ES-I3 (cell line): Measurements from ENCODE around the gene CADPS2.

Experiments
- H3K36me3 ChIP-seq: 2 replicates; pipeline ENCODE4 v1.6.1; 2013; ENCODE audit warnings: mild to moderate bottlenecking, low read length, control low read depth, moderate library complexity; ENCODE audit not compliant: insufficient read depth
- H3K4me1 ChIP-seq: 2 replicates; pipeline ENCODE4 v1.6.1; 2013; ENCODE audit warnings: mild to moderate bottlenecking, control low read depth, low read length; ENCODE audit not compliant: insufficient read depth
- H3K9ac ChIP-seq: 2 replicates; pipeline ENCODE4 v1.6.1; 2013; ENCODE audit warnings: low read depth, mild to moderate bottlenecking, low read length, moderate library complexity
- H3K9me3 ChIP-seq: 2 replicates; pipeline ENCODE4 v1.6.1; 2013; ENCODE audit warnings: mild to moderate bottlenecking, low read length, moderate library complexity; ENCODE audit not compliant: control insufficient read depth, insufficient read depth

Gene CADPS2

GRCh38 chr7:122310119-122311021, 575.9 kb downstream of the CADPS2 start:
- Histone ChIP-seq H3K9ac (peak overlapping the region; percentile 56; the same call in 1 of the 2 replicates), H3K9me3 (no peaks in the 10 kb centered on the region), H3K36me3 (no peaks in the 10 kb centered on the region), H3K4me1 (no peaks in the 10 kb centered on the region; the same call in 1 of the 2 replicates)

GRCh38 chr7:122309421-122309820, 576.8 kb downstream of the CADPS2 start:
- Histone ChIP-seq H3K4me1 (no peaks in the 10 kb centered on the region; the same call in 1 of the 2 replicates), H3K9ac (peak overlapping the region; percentile 56; the same call in 1 of the 2 replicates), H3K9me3 (no peaks in the 10 kb centered on the region), H3K36me3 (no peaks in the 10 kb centered on the region)

DNA sequence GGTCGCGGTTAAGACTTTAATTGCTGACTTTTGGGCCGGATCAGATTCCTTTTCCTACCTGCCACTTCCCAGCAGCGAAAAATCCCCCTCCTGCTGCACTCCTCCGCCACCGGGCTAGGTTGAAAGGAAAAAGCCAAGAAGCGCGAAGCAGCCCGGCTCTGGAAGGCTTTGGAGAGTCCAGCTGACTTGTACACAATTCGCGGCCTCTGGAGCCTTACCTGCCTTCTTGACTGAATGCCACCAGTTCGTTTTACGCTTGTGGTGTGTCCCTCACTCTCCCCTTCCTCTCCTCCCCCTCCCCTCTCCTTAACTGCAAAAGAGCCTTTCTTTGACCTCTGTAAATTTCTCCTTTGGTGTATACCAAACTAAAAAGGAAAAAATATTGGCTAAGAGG, 579.0 kb downstream of the CADPS2 start:
- Histone ChIP-seq H3K9me3 (no peaks in the 10 kb centered on the region), H3K36me3 (no peaks in the 10 kb centered on the region), H3K4me1 (peaks cover 10% of the 10 kb centered on the region), H3K9ac (peak overlapping the region; percentile 45)

- H3K9me3 ChIP-seq, result no peaks in the 10 kb centered on the region
- no peaks in the 10 kb centered on the region for H3K36me3 ChIP-seq
- H3K9ac ChIP-seq, result peak overlapping the region; percentile 45
- H3K4me1 ChIP-seq, result peaks cover 11% of the 10 kb centered on the region
Observed at GRCh38 chr7:122306320-122307227, 579.7 kb downstream of the CADPS2 start.

GRCh38 chr7:122305475-122306319, 580.6 kb downstream of the CADPS2 start:
- Histone ChIP-seq H3K9ac (peak overlapping the region; percentile 45; the same call in 1 of the 2 replicates), H3K9me3 (no peaks in the 10 kb centered on the region), H3K36me3 (no peaks in the 10 kb centered on the region), H3K4me1 (peaks cover 11% of the 10 kb centered on the region)

DNA sequence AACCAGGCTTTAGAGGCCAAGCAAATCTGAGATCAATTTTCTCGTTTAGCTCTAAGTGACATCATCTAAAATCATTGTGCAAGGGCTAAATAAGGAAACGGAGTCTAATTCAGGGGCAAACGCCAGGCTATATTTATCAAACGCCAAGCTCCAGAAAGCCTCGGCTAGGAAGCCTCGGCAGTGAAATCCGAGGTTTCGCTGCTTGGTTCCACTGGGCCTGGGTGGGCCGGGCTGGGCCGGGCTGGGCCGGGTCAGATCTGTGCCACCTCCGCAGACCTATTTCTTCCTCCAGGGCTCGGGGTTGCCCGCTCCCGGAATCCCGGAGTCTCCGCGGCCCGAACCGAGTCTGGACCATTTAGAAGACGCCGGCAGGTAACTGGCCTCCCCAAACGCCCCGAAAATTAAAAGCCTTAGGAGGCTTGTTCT, 581.3 kb downstream of the CADPS2 start:
- no peaks in the 10 kb centered on the region for H3K9me3 ChIP-seq
- peaks cover 11% of the 10 kb centered on the region for H3K4me1 ChIP-seq
- H3K36me3 ChIP-seq, result no peaks in the 10 kb centered on the region
- H3K9ac ChIP-seq, result peak overlapping the region; percentile 45; the same call in 1 of the 2 replicates

- Histone ChIP-seq H3K9ac (peak within 1 kb of the TSS; percentile 45), H3K4me1 (peaks cover 11% of the 10 kb centered on the region), H3K36me3 (no peaks in the 10 kb centered on the region), H3K9me3 (no peaks in the 10 kb centered on the region)
Observed at GRCh38 chr7:122304319-122304975, 581.8 kb downstream of the CADPS2 start, which contains the start of gene FEZF1. Gene FEZF1, minus strand, starts transcription at chr7:122304750. Its CDS starts 313 bp downstream, at chr7:122304437.

DNA sequence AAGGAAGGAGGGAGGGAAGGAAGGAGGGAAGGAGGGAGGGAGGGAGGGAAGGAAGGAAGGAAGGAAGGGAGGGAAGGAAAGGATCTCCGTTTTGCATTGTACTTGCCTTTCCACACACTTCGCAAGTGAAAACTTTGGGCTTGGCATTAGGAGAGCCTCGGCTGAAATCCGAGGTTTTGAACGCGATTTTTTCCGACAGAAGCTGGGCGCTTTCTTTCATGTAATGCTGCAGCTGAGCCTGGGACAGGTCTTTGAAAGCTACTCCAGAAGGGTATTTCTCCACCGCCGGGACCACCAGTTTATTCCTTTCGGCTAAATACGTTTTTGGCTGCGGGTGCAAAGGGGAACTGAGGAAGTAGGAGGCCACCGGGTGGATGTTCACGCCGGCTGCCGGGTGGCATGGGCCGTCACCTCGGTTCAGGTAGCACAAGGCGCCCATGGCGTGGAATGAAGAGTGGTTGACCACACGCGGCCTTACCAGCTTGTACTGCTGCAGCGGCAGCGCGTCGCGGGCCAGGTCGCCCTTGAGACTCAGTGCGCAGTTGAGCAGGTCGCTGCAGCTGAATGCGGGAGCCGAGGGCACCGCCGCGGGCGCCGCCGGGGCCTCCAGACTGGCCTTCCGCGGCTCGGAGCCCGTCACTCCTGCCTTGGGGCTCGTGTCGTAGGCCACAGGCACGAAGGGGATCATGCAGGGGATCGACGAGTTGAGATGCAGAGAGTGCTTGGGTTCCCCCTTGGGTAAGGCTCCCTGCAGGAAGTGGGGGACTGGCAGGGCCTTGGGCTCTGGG, 582.5 kb downstream of the CADPS2 start:
- Histone ChIP-seq H3K9ac (peak overlapping the region; percentile 39), H3K36me3 (no peaks in the 10 kb centered on the region), H3K4me1 (peaks cover 11% of the 10 kb centered on the region; the same call in 1 of the 2 replicates), H3K9me3 (no peaks in the 10 kb centered on the region)

GRCh38 chr7:122302761-122303530, 583.3 kb downstream of the CADPS2 start:
- H3K9me3 ChIP-seq, result no peaks in the 10 kb centered on the region
- no peak overlapping the region; the same call in 1 of the 2 replicates for H3K9ac ChIP-seq
- H3K36me3 ChIP-seq, result no peaks in the 10 kb centered on the region
- peaks cover 11% of the 10 kb centered on the region; the same call in 1 of the 2 replicates for H3K4me1 ChIP-seq

DNA sequence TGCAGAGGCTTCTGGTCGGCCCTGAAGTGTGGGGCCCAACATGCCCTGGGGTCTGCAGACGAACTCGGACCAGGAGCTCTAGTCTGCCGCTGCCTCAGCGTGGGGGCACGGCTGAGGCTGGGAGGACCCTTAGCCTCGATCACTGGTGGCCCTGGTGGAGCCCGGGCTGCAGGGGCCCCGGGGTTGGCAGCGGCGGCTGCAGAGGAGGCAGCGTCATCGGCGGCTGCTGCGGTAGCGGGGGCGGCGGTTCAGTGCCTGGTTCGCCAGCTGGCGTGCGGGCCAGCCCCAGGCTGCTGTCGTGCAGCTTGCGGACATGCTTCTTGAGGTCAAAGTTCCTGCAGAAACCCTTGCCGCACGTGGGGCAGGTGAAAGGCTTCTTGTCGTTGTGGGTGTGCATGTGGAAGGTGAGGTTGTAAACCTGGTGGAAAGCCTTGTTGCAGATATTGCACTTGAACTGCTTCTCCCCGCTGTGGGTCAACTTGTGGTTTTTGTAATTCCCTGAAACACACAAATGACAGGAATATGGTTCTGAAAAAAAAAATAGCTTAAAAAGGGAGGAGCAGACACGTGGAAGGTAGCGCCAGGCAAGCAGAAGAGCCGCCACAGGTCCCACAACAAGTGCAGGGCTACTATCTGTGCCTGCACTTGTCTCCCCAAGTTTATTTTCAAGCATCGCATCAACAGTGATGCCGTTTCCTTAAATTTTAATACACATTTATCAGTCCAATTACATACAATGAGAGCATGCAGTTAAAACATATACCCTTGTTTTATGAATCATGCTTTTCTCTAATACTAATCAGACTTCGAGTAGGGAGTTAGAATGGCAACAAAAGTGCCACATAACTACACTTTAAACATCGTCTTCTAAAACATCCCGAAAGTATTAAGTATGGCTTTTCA, 584.2 kb downstream of the CADPS2 start:
- H3K9ac ChIP-seq, result no peak overlapping the region
- H3K9me3 ChIP-seq, result no peaks in the 10 kb centered on the region

More for the DNA sequence above, 584.2 kb downstream of the CADPS2 start:
- Histone ChIP-seq H3K4me1 (peaks cover 11% of the 10 kb centered on the region; the same call in 1 of the 2 replicates), H3K36me3 (no peaks in the 10 kb centered on the region)
